GM12873 (cell line): ENCODE results near the gene TRIM58.

Experiments
- TF ChIP-seq, protein P1 (sequence below): IDR thresholded peaks from 2 replicates; pipeline ENCODE4 v1.5.1; 2012; ENCODE audit warnings: low read depth, mild to moderate bottlenecking, moderate library complexity, low read length, control low read depth; ENCODE audit not compliant: insufficient read depth; ENCODE audit errors: missing control alignments

Gene TRIM58

DNA sequence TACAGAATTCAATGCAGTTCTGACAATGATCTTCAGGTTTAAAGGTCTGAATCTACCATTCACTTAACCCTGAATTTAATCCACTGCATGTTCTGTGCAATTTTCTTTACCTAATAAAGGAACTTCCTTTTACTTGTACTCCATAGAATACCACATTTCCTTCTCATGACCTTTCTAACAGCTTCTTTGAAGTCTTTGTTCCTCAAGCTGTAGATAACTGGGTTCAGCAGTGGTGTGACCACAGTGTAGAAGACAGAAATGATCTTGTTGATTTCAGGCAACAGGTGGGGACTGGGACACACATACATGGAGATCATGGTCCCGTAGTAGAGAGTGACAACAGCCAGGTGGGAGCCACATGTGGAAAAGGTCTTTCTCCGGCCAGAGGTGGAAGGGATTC, 16.2 kb upstream of the TRIM58 start:
- TF ChIP-seq, protein P1, sequence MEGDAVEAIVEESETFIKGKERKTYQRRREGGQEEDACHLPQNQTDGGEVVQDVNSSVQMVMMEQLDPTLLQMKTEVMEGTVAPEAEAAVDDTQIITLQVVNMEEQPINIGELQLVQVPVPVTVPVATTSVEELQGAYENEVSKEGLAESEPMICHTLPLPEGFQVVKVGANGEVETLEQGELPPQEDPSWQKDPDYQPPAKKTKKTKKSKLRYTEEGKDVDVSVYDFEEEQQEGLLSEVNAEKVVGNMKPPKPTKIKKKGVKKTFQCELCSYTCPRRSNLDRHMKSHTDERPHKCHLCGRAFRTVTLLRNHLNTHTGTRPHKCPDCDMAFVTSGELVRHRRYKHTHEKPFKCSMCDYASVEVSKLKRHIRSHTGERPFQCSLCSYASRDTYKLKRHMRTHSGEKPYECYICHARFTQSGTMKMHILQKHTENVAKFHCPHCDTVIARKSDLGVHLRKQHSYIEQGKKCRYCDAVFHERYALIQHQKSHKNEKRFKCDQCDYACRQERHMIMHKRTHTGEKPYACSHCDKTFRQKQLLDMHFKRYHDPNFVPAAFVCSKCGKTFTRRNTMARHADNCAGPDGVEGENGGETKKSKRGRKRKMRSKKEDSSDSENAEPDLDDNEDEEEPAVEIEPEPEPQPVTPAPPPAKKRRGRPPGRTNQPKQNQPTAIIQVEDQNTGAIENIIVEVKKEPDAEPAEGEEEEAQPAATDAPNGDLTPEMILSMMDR, result no peak

DNA sequence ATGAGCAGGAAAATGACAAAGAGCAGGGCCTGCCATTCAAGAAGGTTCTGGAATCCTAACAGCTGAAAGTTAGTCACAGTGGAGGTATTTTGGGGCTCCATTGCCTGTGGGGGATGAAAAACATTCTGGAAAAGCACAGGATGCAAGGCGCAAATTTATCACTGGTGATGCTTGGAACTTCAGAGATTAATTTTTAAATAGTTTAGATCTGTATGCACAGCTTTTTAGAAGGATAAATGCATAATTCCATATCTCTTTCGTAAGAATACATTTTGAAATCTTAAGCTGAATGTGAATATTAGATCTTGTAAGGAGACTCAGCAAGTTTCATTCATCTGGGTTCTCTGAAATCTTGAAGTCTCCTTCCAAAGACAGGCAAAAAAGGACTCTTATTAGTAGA, 15.2 kb upstream of the TRIM58 start, which contains the start of gene OR11L1:
Gene OR11L1, minus strand, starts transcription at position 101 of the 400 bp plus-strand sequence. Its CDS starts 0 bp downstream, at position 101.
- TF ChIP-seq, protein P1, result no peak

DNA sequence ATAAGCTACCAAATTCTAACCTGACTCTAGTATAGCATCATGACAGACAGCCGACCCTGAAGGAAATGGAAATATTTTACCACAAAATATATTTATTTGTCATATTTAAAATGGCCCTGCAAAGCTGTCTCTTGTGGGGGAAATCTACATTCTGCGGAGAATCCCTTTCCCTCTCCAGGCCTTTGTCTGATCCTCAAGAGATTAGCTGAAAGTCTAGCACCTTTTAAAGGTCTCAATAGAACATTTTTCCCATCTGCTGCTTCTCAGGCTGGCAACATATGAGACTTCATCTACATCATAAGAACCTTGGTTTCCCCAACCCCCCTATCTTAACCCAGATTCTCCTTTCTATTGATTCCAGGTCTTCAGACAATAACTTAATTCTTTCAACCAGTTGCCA, 13.6 kb upstream of the TRIM58 start:
- TF ChIP-seq, protein P1, result no peak

DNA sequence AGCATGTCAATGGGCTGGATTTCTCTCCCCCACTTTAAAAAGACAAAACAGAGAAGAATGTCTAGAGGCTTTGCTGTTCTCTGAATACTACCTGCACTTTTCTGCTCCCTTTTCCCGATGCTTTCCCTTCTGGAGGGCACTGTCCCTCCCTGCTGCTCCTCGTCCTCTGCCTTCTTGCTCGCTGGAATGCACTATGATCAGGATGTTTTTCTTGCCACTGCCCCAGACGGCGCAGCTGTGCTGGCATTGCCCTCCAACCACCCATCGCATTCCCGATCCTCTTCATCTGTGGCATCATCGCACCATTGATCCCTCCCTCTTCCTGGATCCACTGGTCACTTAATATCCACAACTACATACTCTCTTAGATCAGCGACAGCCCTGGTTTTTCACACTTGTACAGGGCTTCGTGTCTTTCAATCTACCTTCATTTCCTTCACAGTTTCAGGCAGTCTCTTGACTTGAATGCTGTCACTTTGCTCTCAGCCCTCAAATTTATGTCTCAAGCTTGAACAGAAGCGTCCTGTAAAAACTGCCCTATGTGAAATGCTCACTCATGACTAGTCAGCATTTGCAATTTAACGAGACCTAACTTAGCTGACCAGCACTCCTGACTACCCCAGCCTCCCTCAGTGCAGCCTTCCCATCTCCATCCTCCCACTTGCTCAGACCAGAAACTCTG, 11.8 kb upstream of the TRIM58 start:
- TF ChIP-seq, protein P1, result no peak

DNA sequence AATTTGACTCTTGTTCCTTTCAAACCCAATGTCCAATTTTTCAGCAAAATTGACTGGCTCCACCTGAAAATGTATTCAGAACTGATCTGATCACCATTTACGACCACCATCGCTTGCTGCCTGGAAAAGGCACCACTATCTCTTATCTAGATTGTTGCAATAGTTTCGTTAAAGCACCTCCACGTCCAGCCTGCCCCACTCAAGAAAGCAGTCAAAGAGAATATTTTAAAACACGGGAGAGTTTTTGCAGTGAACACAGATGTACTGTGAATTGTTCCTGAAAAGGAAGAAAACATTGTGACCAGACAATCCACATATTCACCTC, 11.3 kb upstream of the TRIM58 start:
- TF ChIP-seq, protein P1, result no peak

DNA sequence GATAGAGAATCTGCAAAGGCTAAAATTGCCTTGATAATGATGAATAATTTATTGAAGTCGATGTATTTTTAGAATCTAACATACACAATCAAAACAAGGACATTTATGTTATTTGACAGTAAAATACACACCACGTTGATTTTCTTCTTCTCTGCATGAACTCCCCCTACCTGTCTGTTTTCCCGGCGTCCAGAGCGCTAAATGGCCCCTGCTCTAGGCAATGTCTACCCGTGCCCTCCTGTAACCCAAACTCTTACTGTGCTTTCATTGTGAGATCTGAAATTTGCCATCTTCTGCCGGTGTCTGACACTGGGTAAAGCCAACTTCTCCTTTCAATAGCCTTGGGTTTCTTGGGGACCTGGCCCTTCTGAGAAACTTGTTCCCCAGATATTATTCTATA, 8.6 kb upstream of the TRIM58 start:
- TF ChIP-seq, protein P1, result no peak

DNA sequence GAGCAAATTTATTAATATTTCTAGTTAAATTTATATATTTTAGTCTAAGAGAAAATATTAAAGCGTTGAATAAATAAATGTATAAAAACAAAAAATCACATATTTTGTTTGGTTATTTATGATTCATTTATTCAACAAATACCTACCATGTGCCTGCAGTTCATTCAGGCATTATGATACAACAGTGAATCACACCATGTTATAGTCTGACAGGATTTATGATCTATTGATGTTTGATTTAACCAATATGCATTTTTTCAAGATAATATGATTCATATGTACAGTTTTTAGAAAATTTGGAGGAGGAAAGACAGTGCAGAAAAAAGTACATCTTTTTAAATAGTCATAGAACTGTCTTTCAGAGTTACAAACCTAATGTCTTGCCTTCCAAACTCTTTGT, 7.4 kb upstream of the TRIM58 start:
- TF ChIP-seq, protein P1, result no peak
